ENCODE measurements around the gene CRADD.

DNA sequence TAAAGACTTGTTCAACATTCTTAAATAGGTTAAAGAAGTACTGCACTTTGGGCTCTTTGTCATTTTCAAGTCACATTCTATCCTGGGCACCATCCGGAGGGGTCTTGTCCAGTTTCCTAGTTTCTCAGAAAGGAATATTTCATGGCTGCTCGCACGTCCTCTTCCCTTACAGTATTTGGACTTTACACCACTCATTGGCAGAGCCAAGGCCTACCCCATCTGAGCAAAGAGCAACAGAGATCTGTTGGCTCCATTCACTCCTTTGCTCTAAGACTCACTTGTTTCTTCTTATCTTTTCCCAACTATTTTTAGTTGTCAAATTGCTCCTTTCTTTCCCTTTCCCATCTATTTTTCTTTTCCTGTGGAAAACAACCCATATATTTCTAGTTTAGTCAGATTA is 118.2 kb downstream of the CRADD start:
- TF ChIP-seq NFIC (IDR thresholded peaks at IDR 0.05) (no peak), CREB1 (IDR thresholded peaks at IDR 0.05; ENCODE audit: low read depth) (no peak), RAD21 (IDR thresholded peaks at IDR 0.05; ENCODE audit: low read depth) (no peak), CEBPB (IDR thresholded peaks at IDR 0.05) (no peak)
- TF ChIP-seq, protein P1, sequence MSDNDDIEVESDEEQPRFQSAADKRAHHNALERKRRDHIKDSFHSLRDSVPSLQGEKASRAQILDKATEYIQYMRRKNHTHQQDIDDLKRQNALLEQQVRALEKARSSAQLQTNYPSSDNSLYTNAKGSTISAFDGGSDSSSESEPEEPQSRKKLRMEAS (IDR thresholded peaks at IDR 0.05), result no peak
- TF ChIP-seq, protein P2, sequence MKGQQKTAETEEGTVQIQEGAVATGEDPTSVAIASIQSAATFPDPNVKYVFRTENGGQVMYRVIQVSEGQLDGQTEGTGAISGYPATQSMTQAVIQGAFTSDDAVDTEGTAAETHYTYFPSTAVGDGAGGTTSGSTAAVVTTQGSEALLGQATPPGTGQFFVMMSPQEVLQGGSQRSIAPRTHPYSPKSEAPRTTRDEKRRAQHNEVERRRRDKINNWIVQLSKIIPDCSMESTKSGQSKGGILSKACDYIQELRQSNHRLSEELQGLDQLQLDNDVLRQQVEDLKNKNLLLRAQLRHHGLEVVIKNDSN (IDR thresholded peaks at IDR 0.05), result no peak
